Erythroblast (primary cell): Measurements from ENCODE around the gene RGS21.

Experiments used
- GATA1 ChIP-seq: IDR thresholded peaks from 2 replicates; pipeline ENCODE4 v1.6.1; 2011; ENCODE audit warnings: low read depth, mild to moderate bottlenecking, control low read depth, low read length, moderate library complexity
- POLR2A ChIP-seq: IDR thresholded peaks from 2 replicates; pipeline ENCODE4 v1.6.1; 2011; ENCODE audit warnings: mild to moderate bottlenecking, low read length

DNA sequence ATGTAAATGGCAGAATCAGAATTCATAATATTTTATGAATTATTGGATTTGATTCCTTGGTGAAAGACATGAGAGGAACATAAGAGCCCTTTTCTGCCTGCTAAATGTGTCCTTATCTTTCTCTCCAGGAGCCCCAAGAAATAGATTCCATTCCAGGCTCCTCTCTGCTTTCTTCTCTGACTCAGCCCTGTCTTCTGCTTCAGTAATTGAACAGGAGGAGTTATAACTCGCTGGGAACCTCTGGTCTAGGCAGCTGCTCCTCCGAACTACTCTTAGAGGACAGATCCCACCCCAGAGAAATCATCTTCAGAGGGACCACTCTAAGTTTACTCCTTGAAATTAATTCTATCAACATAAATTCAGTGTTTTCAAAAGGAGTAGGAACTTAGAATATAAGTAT lies 78.4 kb downstream of the RGS21 start:
- TF ChIP-seq POLR2A, result no peak
- TF ChIP-seq GATA1, result no peak
